Mammary epithelial cell (primary cell): Measurements from ENCODE around the gene HES4.

Experiments
- EZH2 ChIP-seq: IDR thresholded peaks from 2 replicates; pipeline ENCODE4 v1.6.1; 2012; ENCODE audit warnings: low read length, inconsistent platforms, borderline replicate concordance
- TF ChIP-seq, protein P1 (sequence below), 2 donors: IDR thresholded peaks in 1 of 2; conservative IDR thresholded peaks in 1 of 2; 2 replicates each; pipeline ENCODE4 v1.5.1; 2011 to 2012; ENCODE audit warnings: inconsistent platforms in 2 of 2, low read length in 2 of 2, mild to moderate bottlenecking in 2 of 2, control low read depth in 1 of 2, low read depth in 1 of 2; ENCODE audit not compliant: insufficient read depth in 1 of 2; ENCODE audit errors: extremely low read depth in 1 of 2

DNA sequence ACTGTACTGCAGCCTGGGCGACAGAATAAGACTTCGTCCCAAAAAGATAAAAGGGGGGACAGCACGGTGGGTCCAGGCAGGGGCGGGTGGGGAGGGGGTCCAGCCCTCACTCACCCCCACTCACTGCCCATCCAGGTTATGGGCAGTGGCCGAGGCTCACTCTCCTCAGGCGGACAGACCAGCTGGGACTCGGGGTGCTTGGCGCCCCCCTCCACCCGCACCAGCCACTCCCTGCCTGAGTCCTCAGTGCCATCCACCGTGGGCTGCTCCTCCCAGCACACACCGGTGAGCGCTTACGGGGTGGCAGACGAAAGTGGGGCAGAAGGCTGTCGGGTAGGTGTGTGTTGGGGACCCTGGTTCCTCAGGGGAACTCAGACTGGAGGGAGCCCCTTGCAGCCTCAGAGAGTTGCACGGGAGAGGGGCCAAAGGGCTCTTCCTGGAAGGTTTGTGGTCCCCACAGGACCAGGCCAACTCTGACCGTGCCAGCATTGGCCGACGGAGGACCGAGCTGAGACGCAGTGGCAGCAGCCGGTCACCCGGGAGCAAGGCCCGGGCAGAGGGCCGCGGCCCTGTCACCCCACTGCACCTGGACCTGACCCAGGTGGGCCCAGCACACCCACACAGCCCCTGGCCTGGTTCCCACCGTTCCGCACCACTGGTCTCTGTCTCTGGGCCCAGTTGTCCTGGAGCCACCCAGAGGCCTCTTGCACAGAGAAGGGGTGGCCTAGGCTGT lies 27.0 kb downstream of the HES4 start:
- TF ChIP-seq EZH2: no peak
- TF ChIP-seq, protein P1, sequence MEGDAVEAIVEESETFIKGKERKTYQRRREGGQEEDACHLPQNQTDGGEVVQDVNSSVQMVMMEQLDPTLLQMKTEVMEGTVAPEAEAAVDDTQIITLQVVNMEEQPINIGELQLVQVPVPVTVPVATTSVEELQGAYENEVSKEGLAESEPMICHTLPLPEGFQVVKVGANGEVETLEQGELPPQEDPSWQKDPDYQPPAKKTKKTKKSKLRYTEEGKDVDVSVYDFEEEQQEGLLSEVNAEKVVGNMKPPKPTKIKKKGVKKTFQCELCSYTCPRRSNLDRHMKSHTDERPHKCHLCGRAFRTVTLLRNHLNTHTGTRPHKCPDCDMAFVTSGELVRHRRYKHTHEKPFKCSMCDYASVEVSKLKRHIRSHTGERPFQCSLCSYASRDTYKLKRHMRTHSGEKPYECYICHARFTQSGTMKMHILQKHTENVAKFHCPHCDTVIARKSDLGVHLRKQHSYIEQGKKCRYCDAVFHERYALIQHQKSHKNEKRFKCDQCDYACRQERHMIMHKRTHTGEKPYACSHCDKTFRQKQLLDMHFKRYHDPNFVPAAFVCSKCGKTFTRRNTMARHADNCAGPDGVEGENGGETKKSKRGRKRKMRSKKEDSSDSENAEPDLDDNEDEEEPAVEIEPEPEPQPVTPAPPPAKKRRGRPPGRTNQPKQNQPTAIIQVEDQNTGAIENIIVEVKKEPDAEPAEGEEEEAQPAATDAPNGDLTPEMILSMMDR (conservative IDR thresholded peaks at IDR 0.05 in 1 of 2, IDR thresholded peaks at IDR 0.05 in 1 of 2; ENCODE audit: extremely low read depth in 1 of 2, insufficient read depth in 1 of 2, low read depth in 1 of 2, low read length in 2 of 2): no peak
